Liver (tissue), 9 donors: ENCODE data around the gene STK25. TPM values are rescaled to one million over a fixed set of nuclear protein-coding genes. Genes with fewer than 3 reads are reported as not detected.

ENCODE experiments used
- DNase-seq: peaks from one replicate; pipeline ENCODE4 v3.0.0-alpha.2; 2017; ENCODE audit warnings: low spot score
- H3K27ac ChIP-seq, 2 donors: one replicate each; pipeline ENCODE4 v1.7.0; 2013; ENCODE audit warnings: inconsistent platforms in 2 of 2, low read length in 2 of 2, control low read depth in 1 of 2, low read depth in 1 of 2, mild to moderate bottlenecking in 1 of 2
- H3K27me3 ChIP-seq, 4 donors: one replicate each; pipeline versions ENCODE4 v1.6.1 to v1.7.0; 2013; ENCODE audit warnings: low read length in 3 of 4, inconsistent platforms in 1 of 4, mild to moderate bottlenecking in 1 of 4, moderate library complexity in 1 of 4; ENCODE audit not compliant: control insufficient read depth in 4 of 4, insufficient read depth in 4 of 4
- H3K36me3 ChIP-seq, 4 donors: one replicate each; pipeline versions ENCODE4 v1.6.1 to v1.7.0; 2013; ENCODE audit warnings: low read length in 3 of 4, mild to moderate bottlenecking in 3 of 4, low read depth in 1 of 4, moderate library complexity in 1 of 4; ENCODE audit not compliant: control insufficient read depth in 4 of 4, insufficient read depth in 3 of 4
- H3K4me1 ChIP-seq, 4 donors: one replicate each; pipeline versions ENCODE4 v1.6.1 to v1.7.0; 2013; ENCODE audit warnings: low read length in 3 of 4, mild to moderate bottlenecking in 3 of 4, moderate library complexity in 1 of 4; ENCODE audit not compliant: control insufficient read depth in 4 of 4, insufficient read depth in 4 of 4
- H3K4me3 ChIP-seq, 3 donors: one replicate each; pipeline versions ENCODE4 v1.6.1 to v1.7.0; 2013; ENCODE audit warnings: low read length in 3 of 3, control low read depth in 1 of 3, low read depth in 1 of 3, mild to moderate bottlenecking in 1 of 3
- H3K9ac ChIP-seq, 2 donors: one replicate each; pipeline ENCODE4 v1.7.0; 2013; ENCODE audit warnings: low read length in 2 of 2, mild to moderate bottlenecking in 2 of 2, moderate library complexity in 2 of 2, control low read depth in 1 of 2, low read depth in 1 of 2
- H3K9me3 ChIP-seq, 4 donors: one replicate each; pipeline versions ENCODE4 v1.6.1 to v1.7.0; 2013; ENCODE audit warnings: low read length in 3 of 4; ENCODE audit not compliant: control insufficient read depth in 4 of 4
- CTCF ChIP-seq: fragments of 150-350 bp; IDR thresholded peaks from 2 replicates; pipeline ENCODE4 v1.5.1; 2017; ENCODE audit warnings: improper control_type of control experiment, low read depth, low read length; ENCODE audit not compliant: missing input control
- EGR1 ChIP-seq, 2 donors: IDR thresholded peaks; 2 replicates each; pipeline ENCODE4 v1.6.1; 2016 to 2018; ENCODE audit warnings: antibody characterized with exemption in 2 of 2, low read depth in 2 of 2
- FOXA1 ChIP-seq: IDR thresholded peaks from 2 replicates; pipeline ENCODE4 v1.6.1; 2016; ENCODE audit warnings: antibody characterized with exemption
- FOXA2 ChIP-seq: IDR thresholded peaks from 2 replicates; pipeline ENCODE4 v1.6.1; 2016; ENCODE audit warnings: antibody characterized with exemption
- GABPA ChIP-seq, 2 donors: IDR thresholded peaks in 1 of 2; conservative IDR thresholded peaks in 1 of 2; 2 replicates each; pipeline ENCODE4 v1.6.1; 2016; ENCODE audit warnings: antibody characterized with exemption in 2 of 2, mild to moderate bottlenecking in 1 of 2, moderate library complexity in 1 of 2
- HNF4A ChIP-seq, 2 donors: conservative IDR thresholded peaks; 2 replicates each; pipeline ENCODE4 v1.6.1; 2016; ENCODE audit warnings: antibody characterized with exemption in 2 of 2, mild to moderate bottlenecking in 2 of 2
- HNF4G ChIP-seq: IDR thresholded peaks from 2 replicates; pipeline ENCODE4 v1.6.1; 2016; ENCODE audit warnings: antibody characterized with exemption
- JUND ChIP-seq, 2 donors: IDR thresholded peaks; 2 replicates each; pipeline ENCODE4 v1.6.1; 2016; ENCODE audit warnings: antibody characterized with exemption in 2 of 2
- MAX ChIP-seq: IDR thresholded peaks from 2 replicates; pipeline ENCODE4 v1.6.1; 2016; ENCODE audit warnings: antibody characterized with exemption
- NR2F2 ChIP-seq: IDR thresholded peaks from 2 replicates; pipeline ENCODE4 v1.6.1; 2016; ENCODE audit warnings: antibody characterized with exemption
- RAD21 ChIP-seq, 2 donors: IDR thresholded peaks; 2 replicates each; pipeline ENCODE4 v1.6.1; 2016; ENCODE audit warnings: antibody characterized with exemption in 2 of 2, mild to moderate bottlenecking in 2 of 2
- REST ChIP-seq: IDR thresholded peaks from 2 replicates; pipeline ENCODE4 v1.6.1; 2016; ENCODE audit warnings: antibody characterized with exemption, mild to moderate bottlenecking
- RXRA ChIP-seq, 2 donors: IDR thresholded peaks; 2 replicates each; pipeline ENCODE4 v1.6.1; 2017 to 2018; ENCODE audit warnings: antibody characterized with exemption in 2 of 2, mild to moderate bottlenecking in 1 of 2
- SP1 ChIP-seq: IDR thresholded peaks from 2 replicates; pipeline ENCODE4 v1.6.1; 2018; ENCODE audit warnings: antibody characterized with exemption, mild to moderate bottlenecking
- TAF1 ChIP-seq: conservative IDR thresholded peaks from 2 replicates; pipeline ENCODE4 v1.6.1; 2016; ENCODE audit warnings: antibody characterized with exemption, mild to moderate bottlenecking
- YY1 ChIP-seq: IDR thresholded peaks from 2 replicates; pipeline ENCODE4 v1.6.1; 2016; ENCODE audit warnings: antibody characterized with exemption, mild to moderate bottlenecking
- WGBS: extraction: QIAGEN DNeasy Blood & Tissue Kit; methylation state at CpG from one replicate; pipeline ENCODE4 v1.1.7; 2013; 5-methylcytosine and 5-hydroxymethylcytosine counted together
- polyA plus RNA-seq, 2 donors: library from polyadenylated mRNA; stranded (reverse) in 1 of 2; unstranded in 1 of 2; fragments of 200-250 nt in 1 of 2; fragments of >200 nt in 1 of 2; fragmentation: Nextera tagmentation in 1 of 2; extraction: Ambion mirVana in 1 of 2; gene quantifications; one replicate each; pipeline versions ENCODE4 v1.2.1 to v1.2.3, GENCODE V29; 2013 to 2015
- total RNA-seq, 2 donors: library from RNA; depleted of rRNA; stranded (reverse); fragments of >200 nt; gene quantifications; one replicate each; pipeline ENCODE4 v1.2.3, GENCODE V29; 2014
- TF ChIP-seq, protein P1 (sequence below): IDR thresholded peaks from 2 replicates; pipeline ENCODE4 v1.6.1; 2016; ENCODE audit warnings: antibody characterized with exemption
- TF ChIP-seq, protein P2 (sequence below): IDR thresholded peaks from 2 replicates; pipeline ENCODE4 v1.6.1; 2016; ENCODE audit warnings: antibody characterized with exemption
- donor health status: healthy.
- donor health status: healthy.
- donor health status: healthy.
- donor health status: healthy.
- donor health status: healthy.

The STK25 gene
- total and polyA plus RNA-seq, 4 donors, result 43.4 to 85.6 (median 67.3) TPM

GRCh38 chr2:241555711-241556110 is 47.3 kb upstream of the STK25 start:
- whole genome bisulfite sequencing, result 57% methylated on average over 3 of the region's 3 CpGs
- H3K4me1 ChIP-seq, result peaks cover 12 to 39% (median 33%) of the 10 kb centered on the region in 4 donors

More at GRCh38 chr2:241555711-241556110, 47.3 kb upstream of the STK25 start:
- Histone ChIP-seq H3K36me3 (no peaks in the 10 kb centered on the region), H3K27ac (no peak overlapping the region), H3K9me3 (no peaks in the 10 kb centered on the region), H3K9ac (no peak overlapping the region), H3K4me3 (no peak overlapping the region), H3K27me3 (no peaks in the 10 kb centered on the region)
- DNase-seq, result no peak
- no peak for TF ChIP-seq HNF4A (conservative IDR thresholded peaks at IDR 0.05)
- no peak for TF ChIP-seq EGR1 (IDR thresholded peaks at IDR 0.05; ENCODE audit: low read depth in 2 of 2)
- TF ChIP-seq RXRA (IDR thresholded peaks at IDR 0.05), result no peak
- TF ChIP-seq, protein P1, sequence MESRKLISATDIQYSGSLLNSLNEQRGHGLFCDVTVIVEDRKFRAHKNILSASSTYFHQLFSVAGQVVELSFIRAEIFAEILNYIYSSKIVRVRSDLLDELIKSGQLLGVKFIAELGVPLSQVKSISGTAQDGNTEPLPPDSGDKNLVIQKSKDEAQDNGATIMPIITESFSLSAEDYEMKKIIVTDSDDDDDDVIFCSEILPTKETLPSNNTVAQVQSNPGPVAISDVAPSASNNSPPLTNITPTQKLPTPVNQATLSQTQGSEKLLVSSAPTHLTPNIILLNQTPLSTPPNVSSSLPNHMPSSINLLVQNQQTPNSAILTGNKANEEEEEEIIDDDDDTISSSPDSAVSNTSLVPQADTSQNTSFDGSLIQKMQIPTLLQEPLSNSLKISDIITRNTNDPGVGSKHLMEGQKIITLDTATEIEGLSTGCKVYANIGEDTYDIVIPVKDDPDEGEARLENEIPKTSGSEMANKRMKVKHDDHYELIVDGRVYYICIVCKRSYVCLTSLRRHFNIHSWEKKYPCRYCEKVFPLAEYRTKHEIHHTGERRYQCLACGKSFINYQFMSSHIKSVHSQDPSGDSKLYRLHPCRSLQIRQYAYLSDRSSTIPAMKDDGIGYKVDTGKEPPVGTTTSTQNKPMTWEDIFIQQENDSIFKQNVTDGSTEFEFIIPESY, result no peak
- TF ChIP-seq GABPA (IDR thresholded peaks at IDR 0.05 in 1 of 2, conservative IDR thresholded peaks at IDR 0.05 in 1 of 2), result no peak
- no peak for TF ChIP-seq JUND (IDR thresholded peaks at IDR 0.05)
- TF ChIP-seq CTCF, result no peak
- no peak for TF ChIP-seq SP1
- TF ChIP-seq, protein P2, sequence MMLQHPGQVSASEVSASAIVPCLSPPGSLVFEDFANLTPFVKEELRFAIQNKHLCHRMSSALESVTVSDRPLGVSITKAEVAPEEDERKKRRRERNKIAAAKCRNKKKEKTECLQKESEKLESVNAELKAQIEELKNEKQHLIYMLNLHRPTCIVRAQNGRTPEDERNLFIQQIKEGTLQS, result no peak
- no peak for TF ChIP-seq NR2F2
- TF ChIP-seq FOXA1, result no peak
- TF ChIP-seq HNF4G, result no peak
- TF ChIP-seq FOXA2, result no peak
- TF ChIP-seq REST, result no peak
- no peak for TF ChIP-seq MAX
- TF ChIP-seq RAD21 (IDR thresholded peaks at IDR 0.05), result no peak
- TF ChIP-seq YY1, result no peak
- no peak for TF ChIP-seq TAF1
